ENCODE results near the gene PHOSPHO2.
A peak's percentile ranks its signal among the peaks of the same experiment; 100 is the strongest.

Gene PHOSPHO2

DNA sequence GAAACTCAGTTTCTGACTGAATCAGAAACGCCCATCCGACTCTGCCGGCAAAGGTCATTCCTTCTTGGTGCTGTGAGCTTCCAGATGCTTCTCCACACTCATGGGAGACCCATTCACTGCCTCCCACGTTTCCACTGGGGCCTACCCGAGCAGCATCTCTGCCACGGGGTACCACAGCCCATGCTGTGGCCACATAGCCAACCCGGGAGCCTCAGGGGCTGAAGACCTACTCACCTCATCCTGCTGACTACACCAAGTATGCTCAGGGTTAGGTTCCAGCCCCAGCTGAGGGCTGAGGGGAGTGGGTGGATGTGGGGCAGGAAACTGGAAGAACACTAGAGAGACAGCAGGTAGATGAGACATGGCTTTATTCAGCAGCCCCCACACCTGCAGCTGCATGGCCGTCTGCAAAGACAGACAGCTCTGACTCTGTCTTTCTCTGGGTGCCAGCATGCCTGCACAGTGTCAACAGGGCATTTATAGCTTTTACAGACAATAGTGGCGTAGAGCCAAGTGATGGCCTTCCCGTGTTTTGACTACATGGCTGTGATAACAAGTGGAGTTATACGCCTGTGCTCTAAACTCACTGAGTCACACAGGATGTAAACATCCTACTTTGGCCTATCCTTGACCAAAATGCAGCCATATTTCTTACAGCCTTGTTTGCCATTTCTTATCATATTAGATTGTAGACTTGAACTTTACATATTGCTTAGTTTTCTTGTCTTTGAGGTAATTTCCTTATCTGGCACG, 22.8 kb downstream of the PHOSPHO2 start:
- H3K18ac ChIP-seq (ENCODE audit: low read depth in 1 of 2, low read length in 2 of 2), result peak overlapping the region; percentile 5 to 49
- H3K14ac ChIP-seq (ENCODE audit: low read length in 2 of 2), result peak overlapping the region in 1 of 2 experiments; percentile 35
- peak overlapping the region; percentile 61 for H2BK15ac ChIP-seq (ENCODE audit: low read depth, poor library complexity, severe bottlenecking)
- peak overlapping the region; percentile 79 for H4K8ac ChIP-seq (ENCODE audit: low read length)
- H3K4me3 ChIP-seq (ENCODE audit: insufficient read depth in 1 of 2, low read depth in 1 of 2, low read length in 2 of 2), result no peak overlapping the region
- H2BK120ac ChIP-seq (ENCODE audit: low read depth, low read length), result peak overlapping the region; percentile 62
- H2AFZ ChIP-seq (ENCODE audit: low read depth, low read length), result no peak overlapping the region
- peak; percentile 42 for DNase-seq
- H3K23ac ChIP-seq (ENCODE audit: low read length in 2 of 2), result no peak overlapping the region
- no peaks in the 10 kb centered on the region for H3K79me1 ChIP-seq (replicated peaks; ENCODE audit: low read length, poor library complexity, severe bottlenecking)
- no peak overlapping the region for H2BK5ac ChIP-seq (ENCODE audit: low read depth, low read length, poor library complexity, severe bottlenecking)
- peaks cover 7% of the 10 kb centered on the region for H3K4me1 ChIP-seq (ENCODE audit: control insufficient read depth, insufficient read depth, low read depth, low read length)
- H3K36me3 ChIP-seq (ENCODE audit: control insufficient read depth in 1 of 2, insufficient read depth in 2 of 2, low read depth in 1 of 2, low read length in 2 of 2), result no peaks in the 10 kb centered on the region
- H3K4ac ChIP-seq (ENCODE audit: low read depth in 1 of 2, low read length in 2 of 2), result peak overlapping the region in 1 of 2 experiments; percentile 32
- no peak overlapping the region for H3K27ac ChIP-seq (ENCODE audit: low read length, poor library complexity, severe bottlenecking)
- H4K91ac ChIP-seq (ENCODE audit: low read length), result peak overlapping the region; percentile 84
- no peak overlapping the region for H3K9ac ChIP-seq (ENCODE audit: low read length)
- no peak overlapping the region for H3K4me2 ChIP-seq (ENCODE audit: low read length, poor library complexity, severe bottlenecking)
- no peaks in the 10 kb centered on the region for H3K9me3 ChIP-seq (ENCODE audit: control insufficient read depth, low read length)
- no peaks in the 10 kb centered on the region for H3K27me3 ChIP-seq (ENCODE audit: control insufficient read depth in 1 of 2, insufficient read depth in 1 of 2, low read length in 2 of 2)
- H2BK12ac ChIP-seq (ENCODE audit: low read length in 2 of 2), result peak overlapping the region; percentile 52 to 64
- 67% methylated on average over 12 of the region's 12 CpGs for WGBS
- H2AK5ac ChIP-seq (ENCODE audit: low read length, severe bottlenecking), result peak overlapping the region; percentile 9

DNA sequence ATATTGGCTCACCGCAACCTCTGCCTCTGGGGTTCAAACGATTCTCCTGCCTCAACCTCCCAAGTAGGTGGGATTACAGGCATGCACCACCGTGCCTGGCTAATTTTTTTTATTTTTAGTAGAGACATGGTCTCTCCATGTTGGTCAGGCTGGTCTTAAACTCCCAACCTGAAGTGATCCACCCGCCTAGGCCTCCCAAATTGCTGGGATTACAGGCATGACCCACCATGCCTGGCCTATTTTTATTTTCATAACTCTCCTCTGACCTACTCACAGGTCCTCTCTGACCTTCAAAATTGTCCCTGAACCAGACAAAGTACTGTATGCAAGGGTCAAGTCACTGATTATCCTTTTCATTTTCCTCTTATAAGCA, 23.4 kb downstream of the PHOSPHO2 start:
- no peaks in the 10 kb centered on the region for H3K9me3 ChIP-seq (ENCODE audit: control insufficient read depth, low read length)
- H2BK5ac ChIP-seq (ENCODE audit: low read depth, low read length, poor library complexity, severe bottlenecking), result no peak overlapping the region
- H2BK120ac ChIP-seq (ENCODE audit: low read depth, low read length), result no peak overlapping the region
- no peak overlapping the region for H3K4ac ChIP-seq (ENCODE audit: low read depth in 1 of 2, low read length in 2 of 2)
- H3K4me3 ChIP-seq (ENCODE audit: insufficient read depth in 1 of 2, low read depth in 1 of 2, low read length in 2 of 2), result no peak overlapping the region
- no peaks in the 10 kb centered on the region for H3K27me3 ChIP-seq (ENCODE audit: control insufficient read depth in 1 of 2, insufficient read depth in 1 of 2, low read length in 2 of 2)
- no peak overlapping the region for H3K27ac ChIP-seq (ENCODE audit: low read length, poor library complexity, severe bottlenecking)
- no peak overlapping the region for H2AFZ ChIP-seq (ENCODE audit: low read depth, low read length)
- no peak for DNase-seq
- no peak overlapping the region for H3K14ac ChIP-seq (ENCODE audit: low read length in 2 of 2)
- 89% methylated on average over 4 of the region's 4 CpGs for WGBS
- H3K4me1 ChIP-seq (ENCODE audit: control insufficient read depth, insufficient read depth, low read depth, low read length), result peaks cover 7% of the 10 kb centered on the region
- no peaks in the 10 kb centered on the region for H3K36me3 ChIP-seq (ENCODE audit: control insufficient read depth in 1 of 2, insufficient read depth in 2 of 2, low read depth in 1 of 2, low read length in 2 of 2)
- H2BK12ac ChIP-seq (ENCODE audit: low read length in 2 of 2), result no peak overlapping the region
- no peak overlapping the region for H2BK15ac ChIP-seq (ENCODE audit: low read depth, poor library complexity, severe bottlenecking)
- H4K8ac ChIP-seq (ENCODE audit: low read length), result no peak overlapping the region
- H4K91ac ChIP-seq (ENCODE audit: low read length), result no peak overlapping the region
- no peak overlapping the region for H3K9ac ChIP-seq (ENCODE audit: low read length)
- H3K23ac ChIP-seq (ENCODE audit: low read length in 2 of 2), result no peak overlapping the region
- H3K79me1 ChIP-seq (replicated peaks; ENCODE audit: low read length, poor library complexity, severe bottlenecking), result no peaks in the 10 kb centered on the region
- no peak overlapping the region for H2AK5ac ChIP-seq (ENCODE audit: low read length, severe bottlenecking)
- no peak overlapping the region for H3K18ac ChIP-seq (ENCODE audit: low read depth in 1 of 2, low read length in 2 of 2)
- H3K4me2 ChIP-seq (ENCODE audit: low read length, poor library complexity, severe bottlenecking), result no peak overlapping the region

DNA sequence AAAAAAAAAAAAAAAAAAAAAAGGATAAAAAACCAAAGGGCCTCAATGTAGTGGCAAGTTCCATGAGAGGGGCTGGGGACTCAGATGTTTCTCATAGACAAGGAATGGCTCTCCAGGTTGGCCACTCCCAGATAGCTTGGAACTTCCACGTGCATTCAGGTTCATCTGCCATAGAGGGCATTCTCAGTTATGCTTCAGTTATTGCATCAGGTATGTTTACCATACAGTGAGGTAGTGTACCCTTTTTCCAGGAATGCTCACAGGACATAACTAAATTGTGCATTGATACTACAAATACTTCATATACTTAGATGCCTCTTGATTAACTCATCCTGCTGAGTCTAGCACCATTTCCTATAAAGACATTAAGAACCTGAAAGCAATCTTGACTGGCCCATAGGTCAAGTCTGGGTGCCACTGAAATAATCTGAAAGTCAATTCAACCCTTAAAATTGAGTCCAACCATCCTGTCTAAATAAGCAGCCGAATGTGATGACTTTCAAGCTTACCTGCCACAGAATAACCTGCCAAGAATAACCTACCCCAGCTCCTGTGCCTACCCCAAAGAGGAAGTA, 24.7 kb downstream of the PHOSPHO2 start:
- H3K27me3 ChIP-seq (ENCODE audit: control insufficient read depth in 1 of 2, insufficient read depth in 1 of 2, low read length in 2 of 2), result no peaks in the 10 kb centered on the region
- H2BK15ac ChIP-seq (ENCODE audit: low read depth, poor library complexity, severe bottlenecking), result no peak overlapping the region
- H3K4me1 ChIP-seq (ENCODE audit: control insufficient read depth, insufficient read depth, low read depth, low read length), result peaks cover 7% of the 10 kb centered on the region
- no peak overlapping the region for H3K4ac ChIP-seq (ENCODE audit: low read depth in 1 of 2, low read length in 2 of 2)
- no peaks in the 10 kb centered on the region for H3K36me3 ChIP-seq (ENCODE audit: control insufficient read depth in 1 of 2, insufficient read depth in 2 of 2, low read depth in 1 of 2, low read length in 2 of 2)
- no peak overlapping the region for H3K27ac ChIP-seq (ENCODE audit: low read length, poor library complexity, severe bottlenecking)
- H4K91ac ChIP-seq (ENCODE audit: low read length), result no peak overlapping the region
- no peak overlapping the region for H4K8ac ChIP-seq (ENCODE audit: low read length)
- H2BK5ac ChIP-seq (ENCODE audit: low read depth, low read length, poor library complexity, severe bottlenecking), result no peak overlapping the region
- DNase-seq, result no peak
- no peak overlapping the region for H3K9ac ChIP-seq (ENCODE audit: low read length)
- no peak overlapping the region for H2BK120ac ChIP-seq (ENCODE audit: low read depth, low read length)
- H3K79me1 ChIP-seq (replicated peaks; ENCODE audit: low read length, poor library complexity, severe bottlenecking), result no peaks in the 10 kb centered on the region
- WGBS, result no CpG with 5 or more reads among the region's 2 CpGs
- H3K9me3 ChIP-seq (ENCODE audit: control insufficient read depth, low read length), result no peaks in the 10 kb centered on the region
- H3K4me2 ChIP-seq (ENCODE audit: low read length, poor library complexity, severe bottlenecking), result no peak overlapping the region
- H2AFZ ChIP-seq (ENCODE audit: low read depth, low read length), result no peak overlapping the region
- H2BK12ac ChIP-seq (ENCODE audit: low read length in 2 of 2), result no peak overlapping the region
- no peak overlapping the region for H3K18ac ChIP-seq (ENCODE audit: low read depth in 1 of 2, low read length in 2 of 2)
- H2AK5ac ChIP-seq (ENCODE audit: low read length, severe bottlenecking), result no peak overlapping the region
- H3K14ac ChIP-seq (ENCODE audit: low read length in 2 of 2), result no peak overlapping the region
- H3K23ac ChIP-seq (ENCODE audit: low read length in 2 of 2), result no peak overlapping the region
- H3K4me3 ChIP-seq (ENCODE audit: insufficient read depth in 1 of 2, low read depth in 1 of 2, low read length in 2 of 2), result no peak overlapping the region

DNA sequence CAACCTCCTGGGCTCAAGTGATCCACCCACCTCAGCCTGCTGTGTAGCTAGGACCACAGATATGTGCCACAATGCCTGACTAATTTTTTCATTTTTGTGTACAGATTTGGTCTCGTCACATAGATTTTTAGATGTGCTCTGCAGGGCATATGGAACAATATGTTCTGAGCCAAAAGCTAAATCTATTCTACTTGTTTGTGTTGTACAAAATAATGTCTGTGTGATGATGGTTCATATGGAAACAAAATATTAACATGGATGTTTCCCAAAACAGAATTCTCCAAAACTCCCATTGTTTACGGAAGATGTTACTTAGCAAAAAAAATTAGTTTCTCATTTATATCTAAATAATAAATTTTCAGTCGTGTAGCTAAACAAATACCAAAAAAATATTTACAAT, 26.7 kb downstream of the PHOSPHO2 start:
- H3K79me1 ChIP-seq (replicated peaks; ENCODE audit: low read length, poor library complexity, severe bottlenecking), result no peaks in the 10 kb centered on the region
- H3K9ac ChIP-seq (ENCODE audit: low read length), result no peak overlapping the region
- no peak overlapping the region for H3K4me3 ChIP-seq (ENCODE audit: insufficient read depth in 1 of 2, low read depth in 1 of 2, low read length in 2 of 2)
- H3K36me3 ChIP-seq (ENCODE audit: control insufficient read depth in 1 of 2, insufficient read depth in 2 of 2, low read depth in 1 of 2, low read length in 2 of 2), result no peaks in the 10 kb centered on the region
- H3K4me2 ChIP-seq (ENCODE audit: low read length, poor library complexity, severe bottlenecking), result no peak overlapping the region
- 100% methylated on average over 1 of the region's 3 CpGs for WGBS
- no peak overlapping the region for H2BK120ac ChIP-seq (ENCODE audit: low read depth, low read length)
- no peak overlapping the region for H2AFZ ChIP-seq (ENCODE audit: low read depth, low read length)
- no peak overlapping the region for H3K27ac ChIP-seq (ENCODE audit: low read length, poor library complexity, severe bottlenecking)
- no peak overlapping the region for H3K14ac ChIP-seq (ENCODE audit: low read length in 2 of 2)
- H4K91ac ChIP-seq (ENCODE audit: low read length), result no peak overlapping the region
- peaks cover 7% of the 10 kb centered on the region for H3K4me1 ChIP-seq (ENCODE audit: control insufficient read depth, insufficient read depth, low read depth, low read length)
- H2BK5ac ChIP-seq (ENCODE audit: low read depth, low read length, poor library complexity, severe bottlenecking), result no peak overlapping the region
- no peak overlapping the region for H2BK15ac ChIP-seq (ENCODE audit: low read depth, poor library complexity, severe bottlenecking)
- no peaks in the 10 kb centered on the region for H3K9me3 ChIP-seq (ENCODE audit: control insufficient read depth, low read length)
- no peaks in the 10 kb centered on the region for H3K27me3 ChIP-seq (ENCODE audit: control insufficient read depth in 1 of 2, insufficient read depth in 1 of 2, low read length in 2 of 2)
- no peak overlapping the region for H2AK5ac ChIP-seq (ENCODE audit: low read length, severe bottlenecking)
- H3K4ac ChIP-seq (ENCODE audit: low read depth in 1 of 2, low read length in 2 of 2), result no peak overlapping the region
- no peak overlapping the region for H3K18ac ChIP-seq (ENCODE audit: low read depth in 1 of 2, low read length in 2 of 2)
- no peak overlapping the region for H4K8ac ChIP-seq (ENCODE audit: low read length)
- H3K23ac ChIP-seq (ENCODE audit: low read length in 2 of 2), result no peak overlapping the region
- DNase-seq, result no peak
- no peak overlapping the region for H2BK12ac ChIP-seq (ENCODE audit: low read length in 2 of 2)

All from mesenchymal stem cell (in vitro differentiated cells and primary cell).